ENCODE measurements around the gene PPP1R3G. TPM values are rescaled to one million over a fixed set of nuclear protein-coding genes. Genes with fewer than 3 reads are reported as not detected.

The PPP1R3G gene
- total RNA-seq, 1 experiment from 2014 or later: 0.44 TPM

DNA sequence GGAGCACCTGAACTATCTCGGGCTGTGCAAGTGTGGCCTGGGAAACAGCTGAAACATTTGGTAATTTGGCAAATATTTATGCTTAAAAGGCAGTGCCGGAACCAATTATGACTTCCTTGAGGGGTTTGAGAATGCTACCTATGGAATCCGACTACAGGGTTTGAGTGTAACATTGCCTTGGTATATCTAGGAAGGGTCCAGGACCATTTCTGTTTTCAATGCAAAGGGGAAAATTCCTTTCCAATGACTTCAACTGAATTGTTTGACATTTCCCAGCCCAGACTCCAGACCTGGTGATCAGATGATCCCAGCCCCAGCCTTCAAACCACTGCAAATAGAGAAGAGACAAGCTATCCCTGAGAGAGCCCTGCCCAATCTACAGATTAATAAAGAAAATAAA is 4.6 kb upstream of the PPP1R3G start:
- intact Hi-C loops (cut with micrococcal nuclease; ENCODE audit: unreplicated experiment): no loop called here
- H3K4me1 ChIP-seq (ENCODE audit: control insufficient read depth, insufficient read depth, low read length): no peaks in the 10 kb centered on the region
- in situ Hi-C loops (cut with HindIII; ENCODE audit: low pct_unique_long_range_greater_than_20kb, low sequenced_read_pairs): no loop called here
- no peak for ATAC-seq
- ChIA-PET POLR2A (interaction anchor here (0.7 kb wide), 1 partner anchor 23 kb away, joined by 3 read pairs; no protein-coding TSS in a partner anchor), CTCF (no interaction called here)
- H3K4me3 ChIP-seq (ENCODE audit: low read depth in 2 of 2, low read length in 2 of 2): no peak overlapping the region
- no peaks in the 10 kb centered on the region for H3K9me3 ChIP-seq (ENCODE audit: control insufficient read depth, insufficient read depth, low read depth, low read length)
- DNase-seq (ENCODE audit: low read depth, low spot score): no peak
- H3K27me3 ChIP-seq (ENCODE audit: control insufficient read depth, insufficient read depth, low read length): no peaks in the 10 kb centered on the region; the same call in 1 of the 2 replicates
- H3K36me3 ChIP-seq (ENCODE audit: control insufficient read depth, insufficient read depth, low read length): no peaks in the 10 kb centered on the region
- TF ChIP-seq, protein P1, sequence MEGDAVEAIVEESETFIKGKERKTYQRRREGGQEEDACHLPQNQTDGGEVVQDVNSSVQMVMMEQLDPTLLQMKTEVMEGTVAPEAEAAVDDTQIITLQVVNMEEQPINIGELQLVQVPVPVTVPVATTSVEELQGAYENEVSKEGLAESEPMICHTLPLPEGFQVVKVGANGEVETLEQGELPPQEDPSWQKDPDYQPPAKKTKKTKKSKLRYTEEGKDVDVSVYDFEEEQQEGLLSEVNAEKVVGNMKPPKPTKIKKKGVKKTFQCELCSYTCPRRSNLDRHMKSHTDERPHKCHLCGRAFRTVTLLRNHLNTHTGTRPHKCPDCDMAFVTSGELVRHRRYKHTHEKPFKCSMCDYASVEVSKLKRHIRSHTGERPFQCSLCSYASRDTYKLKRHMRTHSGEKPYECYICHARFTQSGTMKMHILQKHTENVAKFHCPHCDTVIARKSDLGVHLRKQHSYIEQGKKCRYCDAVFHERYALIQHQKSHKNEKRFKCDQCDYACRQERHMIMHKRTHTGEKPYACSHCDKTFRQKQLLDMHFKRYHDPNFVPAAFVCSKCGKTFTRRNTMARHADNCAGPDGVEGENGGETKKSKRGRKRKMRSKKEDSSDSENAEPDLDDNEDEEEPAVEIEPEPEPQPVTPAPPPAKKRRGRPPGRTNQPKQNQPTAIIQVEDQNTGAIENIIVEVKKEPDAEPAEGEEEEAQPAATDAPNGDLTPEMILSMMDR (IDR thresholded peaks at IDR 0.05): no peak
- TF ChIP-seq TCF7L2 (IDR thresholded peaks at IDR 0.05; ENCODE audit: low read depth, low read length): no peak
- no peak overlapping the region for H3K27ac ChIP-seq (ENCODE audit: low read length)
- no TSS peak for BruUV-seq (replicated peaks)

DNA sequence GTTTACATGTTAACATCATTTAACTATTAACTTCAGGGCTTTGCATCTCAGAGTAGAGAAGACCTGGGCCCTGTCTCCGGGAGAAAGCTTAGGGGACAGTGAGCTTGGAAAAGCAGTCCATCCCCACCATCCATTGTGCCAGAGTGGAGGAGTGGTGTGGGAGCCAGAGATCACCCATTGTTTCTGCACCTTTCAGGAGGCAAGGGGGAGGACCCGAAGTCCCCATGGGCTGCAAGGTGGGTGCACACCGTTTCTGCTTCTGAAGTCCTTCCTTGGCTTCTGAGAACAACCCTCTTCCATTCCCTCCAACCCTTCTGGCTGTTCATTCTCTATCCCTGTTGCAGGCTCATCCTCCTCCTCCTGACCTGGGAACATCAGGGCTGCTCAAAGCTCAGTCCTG is 4.0 kb upstream of the PPP1R3G start:
- TF ChIP-seq TCF7L2 (IDR thresholded peaks at IDR 0.05; ENCODE audit: low read depth, low read length) (no peak), SIN3A (IDR thresholded peaks at IDR 0.05; ENCODE audit: borderline replicate concordance, insufficient read depth, low read depth, low read length) (no peak), POLR2AphosphoS5 (IDR thresholded peaks at IDR 0.05; ENCODE audit: low read depth, low read length) (no peak)
- TF ChIP-seq, protein P2, sequence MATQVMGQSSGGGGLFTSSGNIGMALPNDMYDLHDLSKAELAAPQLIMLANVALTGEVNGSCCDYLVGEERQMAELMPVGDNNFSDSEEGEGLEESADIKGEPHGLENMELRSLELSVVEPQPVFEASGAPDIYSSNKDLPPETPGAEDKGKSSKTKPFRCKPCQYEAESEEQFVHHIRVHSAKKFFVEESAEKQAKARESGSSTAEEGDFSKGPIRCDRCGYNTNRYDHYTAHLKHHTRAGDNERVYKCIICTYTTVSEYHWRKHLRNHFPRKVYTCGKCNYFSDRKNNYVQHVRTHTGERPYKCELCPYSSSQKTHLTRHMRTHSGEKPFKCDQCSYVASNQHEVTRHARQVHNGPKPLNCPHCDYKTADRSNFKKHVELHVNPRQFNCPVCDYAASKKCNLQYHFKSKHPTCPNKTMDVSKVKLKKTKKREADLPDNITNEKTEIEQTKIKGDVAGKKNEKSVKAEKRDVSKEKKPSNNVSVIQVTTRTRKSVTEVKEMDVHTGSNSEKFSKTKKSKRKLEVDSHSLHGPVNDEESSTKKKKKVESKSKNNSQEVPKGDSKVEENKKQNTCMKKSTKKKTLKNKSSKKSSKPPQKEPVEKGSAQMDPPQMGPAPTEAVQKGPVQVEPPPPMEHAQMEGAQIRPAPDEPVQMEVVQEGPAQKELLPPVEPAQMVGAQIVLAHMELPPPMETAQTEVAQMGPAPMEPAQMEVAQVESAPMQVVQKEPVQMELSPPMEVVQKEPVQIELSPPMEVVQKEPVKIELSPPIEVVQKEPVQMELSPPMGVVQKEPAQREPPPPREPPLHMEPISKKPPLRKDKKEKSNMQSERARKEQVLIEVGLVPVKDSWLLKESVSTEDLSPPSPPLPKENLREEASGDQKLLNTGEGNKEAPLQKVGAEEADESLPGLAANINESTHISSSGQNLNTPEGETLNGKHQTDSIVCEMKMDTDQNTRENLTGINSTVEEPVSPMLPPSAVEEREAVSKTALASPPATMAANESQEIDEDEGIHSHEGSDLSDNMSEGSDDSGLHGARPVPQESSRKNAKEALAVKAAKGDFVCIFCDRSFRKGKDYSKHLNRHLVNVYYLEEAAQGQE (IDR thresholded peaks at IDR 0.05; ENCODE audit: insufficient read depth in 1 of 2, low read depth in 2 of 2, low read length in 1 of 2): no peak
- TF ChIP-seq, protein P1 (IDR thresholded peaks at IDR 0.05): no peak
- Histone ChIP-seq H3K4me1 (ENCODE audit: control insufficient read depth, insufficient read depth, low read length) (no peaks in the 10 kb centered on the region), H3K36me3 (ENCODE audit: control insufficient read depth, insufficient read depth, low read length) (no peaks in the 10 kb centered on the region), H3K4me3 (ENCODE audit: low read depth in 2 of 2, low read length in 2 of 2) (no peak overlapping the region), H3K27ac (ENCODE audit: low read length) (no peak overlapping the region), H3K9me3 (ENCODE audit: control insufficient read depth, insufficient read depth, low read depth, low read length) (no peaks in the 10 kb centered on the region), H3K27me3 (ENCODE audit: control insufficient read depth, insufficient read depth, low read length) (no peaks in the 10 kb centered on the region; the same call in 1 of the 2 replicates)
- POLR2A ChIA-PET: no interaction called here
- DNase-seq (ENCODE audit: low read depth, low spot score): no peak
- CTCF ChIA-PET: no interaction called here
- no TSS peak for BruUV-seq (replicated peaks)
- no peak for ATAC-seq
- in situ Hi-C loops (cut with HindIII; ENCODE audit: low pct_unique_long_range_greater_than_20kb, low sequenced_read_pairs) (no loop called here), intact Hi-C loops (cut with micrococcal nuclease; ENCODE audit: unreplicated experiment) (no loop called here)
